Ishikawa (cell line): ENCODE measurements around the gene KNOP1.

Source experiments
- CEBPB ChIP-seq: IDR thresholded peaks from 2 replicates; pipeline ENCODE4 v1.6.1; 2012
- CREB1 ChIP-seq: IDR thresholded peaks from 2 replicates; pipeline ENCODE4 v1.6.1; 2012; ENCODE audit warnings: low read depth
- EGR1 ChIP-seq: IDR thresholded peaks from 2 replicates; pipeline ENCODE4 v1.6.1; 2012
- EP300 ChIP-seq: IDR thresholded peaks from 2 replicates; pipeline ENCODE4 v1.6.1; 2012; ENCODE audit warnings: borderline replicate concordance
- FOXM1 ChIP-seq: IDR thresholded peaks from 2 replicates; pipeline ENCODE4 v1.6.1; 2012; ENCODE audit warnings: low read depth, borderline replicate concordance
- NFIC ChIP-seq: IDR thresholded peaks from 2 replicates; pipeline ENCODE4 v1.6.1; 2012
- RAD21 ChIP-seq: IDR thresholded peaks from 2 replicates; pipeline ENCODE4 v1.6.1; 2012; ENCODE audit warnings: low read depth
- REST ChIP-seq: IDR thresholded peaks from 2 replicates; pipeline ENCODE4 v1.6.1; 2012; ENCODE audit warnings: low read depth, mild to moderate bottlenecking
- TAF1 ChIP-seq: IDR thresholded peaks from 2 replicates; pipeline ENCODE4 v1.6.1; 2012; ENCODE audit warnings: low read depth, mild to moderate bottlenecking
- TCF12 ChIP-seq: IDR thresholded peaks from 2 replicates; pipeline ENCODE4 v1.6.1; 2012; ENCODE audit warnings: low read depth
- TEAD4 ChIP-seq: IDR thresholded peaks from 2 replicates; pipeline ENCODE4 v1.6.1; 2012
- YY1 ChIP-seq: IDR thresholded peaks from 2 replicates; pipeline ENCODE4 v1.6.1; 2012; ENCODE audit warnings: low read depth
- ZBTB7A ChIP-seq: IDR thresholded peaks from 2 replicates; pipeline ENCODE4 v1.6.1; 2012; ENCODE audit warnings: low read depth
- TF ChIP-seq, protein P1 (sequence below): IDR thresholded peaks from 2 replicates; pipeline ENCODE4 v1.6.1; 2012
- TF ChIP-seq, protein P2 (sequence below): IDR thresholded peaks from 2 replicates; pipeline ENCODE4 v1.6.1; 2012

The KNOP1 gene

GRCh38 chr16:19664166-19664565 is 53.9 kb downstream of the KNOP1 start:
- TF ChIP-seq ZBTB7A = no peak
- no peak for TF ChIP-seq TEAD4
- no peak for TF ChIP-seq TCF12
- no peak for TF ChIP-seq REST
- no peak for TF ChIP-seq NFIC
- no peak for TF ChIP-seq FOXM1
- TF ChIP-seq, protein P1, sequence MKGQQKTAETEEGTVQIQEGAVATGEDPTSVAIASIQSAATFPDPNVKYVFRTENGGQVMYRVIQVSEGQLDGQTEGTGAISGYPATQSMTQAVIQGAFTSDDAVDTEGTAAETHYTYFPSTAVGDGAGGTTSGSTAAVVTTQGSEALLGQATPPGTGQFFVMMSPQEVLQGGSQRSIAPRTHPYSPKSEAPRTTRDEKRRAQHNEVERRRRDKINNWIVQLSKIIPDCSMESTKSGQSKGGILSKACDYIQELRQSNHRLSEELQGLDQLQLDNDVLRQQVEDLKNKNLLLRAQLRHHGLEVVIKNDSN = no peak
- TF ChIP-seq, protein P2, sequence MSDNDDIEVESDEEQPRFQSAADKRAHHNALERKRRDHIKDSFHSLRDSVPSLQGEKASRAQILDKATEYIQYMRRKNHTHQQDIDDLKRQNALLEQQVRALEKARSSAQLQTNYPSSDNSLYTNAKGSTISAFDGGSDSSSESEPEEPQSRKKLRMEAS = no peak
- no peak for TF ChIP-seq TAF1
- TF ChIP-seq CREB1 = no peak
- TF ChIP-seq CEBPB = no peak
- no peak for TF ChIP-seq RAD21
- no peak for TF ChIP-seq YY1
- no peak for TF ChIP-seq EP300
- no peak for TF ChIP-seq EGR1

DNA sequence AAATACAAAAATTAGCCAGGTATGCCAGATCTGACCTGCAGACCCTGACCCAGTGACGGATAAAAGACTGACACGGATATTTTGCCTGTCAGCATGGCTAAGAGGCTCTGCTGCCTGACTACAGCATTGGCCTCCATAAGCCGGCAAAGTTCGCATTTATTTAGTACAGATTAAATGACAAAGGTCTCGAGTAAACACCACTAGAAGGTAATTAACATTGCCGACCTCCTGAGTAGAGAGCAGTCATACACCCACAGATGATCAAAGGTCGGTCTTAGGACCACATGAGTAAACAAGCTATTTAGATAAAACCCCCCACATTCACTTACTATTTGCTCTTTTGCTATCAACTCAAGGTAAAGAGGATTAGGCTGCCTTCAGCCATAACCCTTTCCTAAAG is 55.7 kb downstream of the KNOP1 start:
- no peak for TF ChIP-seq RAD21
- no peak for TF ChIP-seq TCF12
- TF ChIP-seq, protein P1 = no peak
- TF ChIP-seq CREB1 = no peak
- no peak for TF ChIP-seq YY1
- no peak for TF ChIP-seq REST
- no peak for TF ChIP-seq ZBTB7A
- no peak for TF ChIP-seq TEAD4
- no peak for TF ChIP-seq EGR1
- no peak for TF ChIP-seq CEBPB
- TF ChIP-seq FOXM1 = no peak
- no peak for TF ChIP-seq TAF1
- no peak for TF ChIP-seq EP300
- TF ChIP-seq, protein P2 = no peak
- TF ChIP-seq NFIC = no peak

GRCh38 chr16:19660432-19660831 is 57.6 kb downstream of the KNOP1 start:
- TF ChIP-seq TEAD4 (no peak), CEBPB (no peak), ZBTB7A (no peak), NFIC (no peak), EGR1 (no peak)

DNA sequence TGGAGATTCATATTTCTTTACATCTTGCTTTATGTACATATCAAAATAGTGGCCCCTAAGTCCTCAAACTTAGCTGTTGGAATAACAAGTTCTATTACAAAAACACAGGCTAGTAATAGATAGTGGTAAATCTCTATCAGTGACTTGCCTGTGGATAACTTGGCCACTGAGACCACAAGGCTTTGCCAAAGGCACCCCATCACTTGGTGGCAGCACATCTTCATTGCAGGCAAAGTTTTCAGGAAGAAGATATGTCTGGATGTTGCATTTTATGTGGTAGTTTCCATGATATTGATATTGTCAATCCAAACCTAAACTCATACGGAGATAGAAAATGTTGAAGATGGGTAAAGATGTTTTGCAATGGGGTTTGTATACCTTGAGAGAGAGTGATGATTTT is 58.5 kb downstream of the KNOP1 start:
- TF ChIP-seq REST (no peak), RAD21 (peak; percentile 16; the same call in 1 of the 2 replicates)

DNA sequence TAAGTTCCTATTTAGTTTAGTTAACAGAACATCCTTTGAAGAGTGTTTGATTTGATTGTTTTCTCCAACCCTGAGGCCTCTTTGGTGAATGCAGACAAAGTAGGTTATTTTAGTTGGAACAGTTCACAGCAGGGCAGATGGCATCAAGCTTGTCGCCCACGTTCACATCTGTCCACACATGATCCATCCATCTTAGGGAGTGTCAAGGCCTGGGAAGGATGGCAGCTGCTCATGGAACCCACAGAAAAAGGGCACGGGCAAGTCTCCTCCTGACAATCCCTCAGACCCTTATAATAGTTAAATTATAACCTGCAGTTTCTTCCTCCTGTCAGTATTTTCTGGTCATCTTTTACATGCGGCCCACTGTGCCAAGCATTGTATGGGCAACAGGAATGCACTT is 60.2 kb downstream of the KNOP1 start:
- TF ChIP-seq TAF1 (no peak), CREB1 (no peak), TCF12 (no peak), ZBTB7A (no peak), RAD21 (no peak), EGR1 (no peak), NFIC (no peak), FOXM1 (no peak), REST (no peak), YY1 (no peak), CEBPB (no peak), TEAD4 (no peak), EP300 (no peak)
- TF ChIP-seq, protein P2 = no peak
- TF ChIP-seq, protein P1 = no peak
